DMS79 treated with DMSO at 0.1 percent for 48 hours (cell line): ENCODE results near the gene SART1.
A peak's percentile ranks its signal among the peaks of the same experiment; 100 is the strongest.
"Not testable (repeated sequence)": the region's sequence is repeated elsewhere in the genome, so short reads cannot be mapped to it uniquely, and the experiment has no call there.

ENCODE experiments used
- DNase-seq: peaks from one replicate; lab custom pipeline; 2025; lab: John Stamatoyannopoulos, UW

SART1 gene

GRCh38 chr11:65988791-65989592, 27.5 kb downstream of the SART1 start:
- DNase-seq: peak; percentile 92

- no peak for DNase-seq
These were observed 30.5 kb downstream of the SART1 start for GRCh38 chr11:65992056-65992455.

- DNase-seq: no peak
These were observed 35.8 kb downstream of the SART1 start for GRCh38 chr11:65997286-65997685.

- peak; percentile 99 for DNase-seq
These were observed 40.6 kb downstream of the SART1 start, which contains the start of the genes BANF1 and EIF1AD for GRCh38 chr11:66001942-66002647. TSS of gene BANF1 (plus strand) at chr11:66002503. CDS start at chr11:66003251, 748 bp downstream. TSS of gene EIF1AD (minus strand) at chr11:66002157. CDS start at chr11:66000389, 1,768 bp downstream.

GRCh38 chr11:66002648-66003225, 41.2 kb downstream of the SART1 start:
- DNase-seq: no peak

- no peak for DNase-seq
These were observed 41.8 kb downstream of the SART1 start for GRCh38 chr11:66003291-66003690.

- DNase-seq: no peak
These were observed 42.7 kb downstream of the SART1 start for GRCh38 chr11:66004186-66004585.

- DNase-seq: no peak
These were observed 44.8 kb downstream of the SART1 start for GRCh38 chr11:66006134-66006890.

GRCh38 chr11:66006891-66007176, 45.3 kb downstream of the SART1 start:
- DNase-seq: no peak

- no peak for DNase-seq
These were observed 45.7 kb downstream of the SART1 start for GRCh38 chr11:66007201-66007634.

GRCh38 chr11:66008095-66008467, 46.5 kb downstream of the SART1 start:
- DNase-seq: no peak

- DNase-seq: peak; percentile 35
These were observed 47.1 kb downstream of the SART1 start for GRCh38 chr11:66008468-66009101.

- not testable (repeated sequence) for DNase-seq
These were observed 48.5 kb downstream of the SART1 start for GRCh38 chr11:66010036-66010435.

- DNase-seq: peak; percentile 67
These were observed 49.8 kb downstream of the SART1 start for GRCh38 chr11:66011239-66011784.

- DNase-seq: peak; percentile 17
These were observed 50.3 kb downstream of the SART1 start, which contains the start of gene CST6 for GRCh38 chr11:66011785-66012303. TSS of gene CST6 (plus strand) at chr11:66012008. CDS start at chr11:66012045, 37 bp downstream.

GRCh38 chr11:66012371-66012945, 50.9 kb downstream of the SART1 start:
- no peak for DNase-seq

- no peak for DNase-seq
These were observed 51.6 kb downstream of the SART1 start for GRCh38 chr11:66012946-66013761.

GRCh38 chr11:66013762-66014100, 52.2 kb downstream of the SART1 start:
- DNase-seq: no peak

- DNase-seq: no peak
These were observed 53.4 kb downstream of the SART1 start for GRCh38 chr11:66014804-66015453.
